ENCODE results near the gene PGLYRP4.
A peak's percentile ranks its signal among the peaks of the same experiment; 100 is the strongest.
"Not testable (repeated sequence)": the region's sequence is repeated elsewhere in the genome, so short reads cannot be mapped to it uniquely, and the experiment has no call there.

Gene PGLYRP4

DNA sequence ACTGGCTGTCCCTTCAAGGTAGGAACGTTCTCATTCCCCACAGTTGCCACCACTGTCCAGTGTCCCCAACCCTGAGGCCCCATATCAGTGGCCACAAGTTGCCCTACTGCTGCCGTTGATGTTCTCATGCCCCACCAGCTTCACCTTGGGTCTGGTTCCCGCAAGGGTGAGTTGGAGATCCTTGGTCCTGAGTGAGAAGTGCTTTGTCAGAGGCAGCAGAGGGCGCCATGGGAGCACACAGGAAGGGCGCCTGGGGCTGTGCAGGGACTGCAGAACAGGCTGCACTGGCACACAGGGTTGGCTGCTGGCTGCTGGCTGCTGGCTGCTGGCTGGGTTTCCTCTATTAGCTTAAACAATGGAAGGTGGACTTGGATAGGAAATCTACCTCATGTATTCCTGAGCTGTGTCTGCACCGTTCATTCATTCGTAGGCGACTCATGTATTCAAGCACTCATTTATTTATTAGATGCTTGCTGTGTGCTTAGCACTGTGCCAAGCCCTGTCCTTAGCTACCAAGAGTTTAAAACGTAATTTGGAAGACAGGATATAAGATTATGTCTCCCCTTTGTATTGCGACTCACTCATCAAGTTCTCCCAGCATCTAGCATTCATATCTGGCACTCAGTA, 6.9 kb upstream of the PGLYRP4 start:
- DNase-seq = no peak

GRCh38 chr1:153354515-153355193, 6.0 kb upstream of the PGLYRP4 start:
- no peak for DNase-seq

DNA sequence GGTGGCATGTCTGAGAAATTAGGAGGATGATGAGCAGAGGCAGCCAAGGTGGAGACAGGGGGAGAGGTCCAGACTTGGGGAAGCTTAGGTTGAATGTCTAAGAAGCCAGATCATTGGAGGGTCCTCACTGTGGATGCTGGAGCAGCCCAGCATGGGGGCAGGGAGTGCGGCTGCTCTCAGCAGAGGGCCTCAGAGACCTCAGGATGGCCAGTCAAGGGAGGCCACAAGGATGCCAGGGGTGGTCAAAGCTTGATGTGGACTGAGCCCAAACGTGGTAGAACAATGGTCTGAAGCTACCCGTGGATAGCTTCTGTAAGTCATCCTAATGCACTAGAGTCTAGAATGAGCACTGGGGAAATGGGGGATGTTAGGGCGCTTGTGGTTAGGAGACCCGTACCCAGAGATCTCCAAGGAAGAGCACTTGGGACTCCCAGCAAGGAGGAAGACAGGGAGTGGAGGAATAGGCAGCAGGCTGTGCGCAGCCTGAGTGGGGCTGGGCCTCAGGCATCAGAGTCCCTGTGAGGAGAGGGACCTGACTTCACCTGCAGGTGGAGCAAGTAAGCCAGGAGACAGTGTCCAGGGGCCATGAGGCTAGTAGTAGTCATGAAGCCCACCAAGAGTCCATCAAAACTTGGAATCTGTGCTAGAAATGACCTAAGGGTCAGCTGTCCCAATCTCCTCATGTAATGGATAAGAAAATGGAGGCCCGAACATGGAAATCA, 4.7 kb upstream of the PGLYRP4 start:
- no peak for DNase-seq

DNA sequence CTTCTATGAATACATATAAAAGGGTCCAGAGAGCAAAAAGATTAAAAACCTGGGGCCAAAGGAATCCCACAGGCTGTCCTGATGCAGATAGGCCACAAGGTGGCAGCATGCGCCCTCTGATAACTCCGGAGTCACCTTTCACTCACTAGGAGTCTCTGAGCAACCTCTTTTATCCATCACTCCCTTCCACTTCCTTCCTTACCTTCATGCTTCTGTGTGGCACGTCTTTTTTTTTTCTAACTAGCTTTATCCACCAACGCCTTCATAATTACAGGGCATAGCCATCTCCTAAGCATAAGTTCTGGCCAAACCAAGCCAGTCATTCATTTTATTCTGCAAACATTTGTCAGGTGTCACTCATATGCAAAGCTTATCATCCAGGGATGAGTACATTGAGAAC, 3.9 kb upstream of the PGLYRP4 start:
- peak; percentile 59 for DNase-seq

DNA sequence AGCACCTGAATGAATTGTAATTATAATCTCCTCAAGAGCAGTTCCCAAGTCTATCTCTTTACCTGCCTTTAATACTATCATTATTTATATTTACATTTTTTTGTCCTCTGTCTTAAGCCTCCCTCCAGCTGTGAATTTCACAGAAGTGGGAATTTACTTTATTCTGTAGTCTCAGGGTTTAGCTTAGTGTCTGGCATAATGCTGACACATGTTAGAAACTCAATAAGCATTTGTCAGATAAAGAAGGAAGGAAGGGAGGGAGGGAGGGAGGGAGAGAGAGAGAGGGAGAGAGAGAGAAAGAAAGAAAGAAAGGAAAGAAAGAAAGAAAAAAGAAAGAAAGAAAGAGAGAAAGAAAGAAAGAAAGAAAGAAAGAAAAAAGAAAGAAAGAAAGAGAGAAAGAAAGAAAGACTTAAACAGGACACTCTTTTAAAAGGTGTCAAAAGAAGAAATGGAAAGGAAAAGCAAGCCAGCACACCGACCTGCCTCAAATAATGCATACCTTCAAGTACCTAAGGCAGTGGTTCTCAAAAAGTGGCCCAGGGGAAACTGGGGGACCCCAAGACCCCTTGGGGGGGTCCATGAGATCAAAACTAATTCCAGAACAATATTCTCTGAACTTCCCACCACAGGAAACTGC, 1.8 kb upstream of the PGLYRP4 start:
- DNase-seq = no peak

DNA sequence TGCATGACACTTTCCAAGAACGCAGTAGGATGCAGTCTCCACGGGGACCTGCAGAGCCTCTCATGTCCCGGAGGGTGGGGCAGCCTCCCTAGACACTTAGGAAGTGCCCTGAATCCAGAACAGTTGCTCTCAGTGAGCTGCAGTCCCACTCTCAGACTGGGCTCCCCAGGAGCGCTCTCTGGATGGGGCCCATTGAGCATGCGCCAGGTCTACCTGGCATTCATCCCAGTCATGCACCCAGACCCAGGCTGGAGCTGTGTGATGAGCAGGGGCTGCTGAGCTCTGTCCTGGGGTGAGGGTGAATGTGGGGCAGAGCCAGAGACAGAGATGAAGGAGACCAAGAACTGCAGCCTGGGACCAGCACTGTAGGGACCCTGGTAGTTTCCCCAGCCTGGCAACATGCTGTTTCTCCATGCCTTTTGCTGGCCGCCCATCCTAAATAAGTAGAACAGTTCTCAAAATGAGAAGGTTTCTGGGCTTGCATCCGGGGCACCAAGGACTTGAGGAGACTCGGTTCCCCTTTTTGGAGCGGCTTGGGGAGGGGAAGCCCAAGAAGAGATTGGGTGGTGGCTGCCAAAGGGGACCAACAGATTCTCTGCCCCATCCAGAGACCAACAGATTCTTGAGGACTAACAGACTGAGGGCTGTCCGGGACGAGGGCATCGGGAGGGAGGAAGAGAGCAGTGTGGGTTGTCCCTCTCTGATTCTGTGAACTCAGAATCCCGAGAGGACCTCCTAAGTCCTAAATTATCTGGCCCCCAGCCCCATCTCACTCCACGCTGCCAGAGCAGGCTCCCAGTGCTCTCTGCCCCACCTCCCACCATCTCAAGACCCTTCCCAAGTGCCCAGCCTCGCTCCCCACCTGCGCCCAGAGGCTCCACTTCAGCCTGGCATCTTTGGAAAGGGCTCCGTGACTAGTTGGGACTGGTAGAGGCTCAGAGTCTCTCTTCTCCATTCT, 1.0 kb upstream of the PGLYRP4 start:
- DNase-seq = no peak

DNA sequence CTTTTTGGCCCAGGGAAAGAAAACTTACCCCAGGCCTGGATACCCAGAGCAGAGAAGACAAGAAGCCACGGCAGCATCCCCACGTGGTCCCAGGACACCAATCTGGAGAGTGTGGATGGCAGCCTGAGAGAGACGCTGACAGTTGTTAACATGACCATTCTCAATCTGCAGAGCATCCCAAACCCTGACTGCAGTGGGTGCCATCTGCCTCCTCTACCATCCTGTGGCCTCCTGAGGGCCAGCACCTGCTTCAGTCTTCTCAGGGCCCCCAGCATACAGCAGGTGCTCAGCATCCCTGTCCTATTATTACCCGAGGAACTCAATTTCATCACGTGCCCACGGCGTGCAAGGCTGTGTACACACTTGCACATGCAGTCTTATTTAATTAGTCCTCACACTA, 785 bp downstream of the PGLYRP4 start:
- no peak for DNase-seq

GRCh38 chr1:153347049-153347448, 1.6 kb downstream of the PGLYRP4 start:
- not testable (repeated sequence) for DNase-seq

DNA sequence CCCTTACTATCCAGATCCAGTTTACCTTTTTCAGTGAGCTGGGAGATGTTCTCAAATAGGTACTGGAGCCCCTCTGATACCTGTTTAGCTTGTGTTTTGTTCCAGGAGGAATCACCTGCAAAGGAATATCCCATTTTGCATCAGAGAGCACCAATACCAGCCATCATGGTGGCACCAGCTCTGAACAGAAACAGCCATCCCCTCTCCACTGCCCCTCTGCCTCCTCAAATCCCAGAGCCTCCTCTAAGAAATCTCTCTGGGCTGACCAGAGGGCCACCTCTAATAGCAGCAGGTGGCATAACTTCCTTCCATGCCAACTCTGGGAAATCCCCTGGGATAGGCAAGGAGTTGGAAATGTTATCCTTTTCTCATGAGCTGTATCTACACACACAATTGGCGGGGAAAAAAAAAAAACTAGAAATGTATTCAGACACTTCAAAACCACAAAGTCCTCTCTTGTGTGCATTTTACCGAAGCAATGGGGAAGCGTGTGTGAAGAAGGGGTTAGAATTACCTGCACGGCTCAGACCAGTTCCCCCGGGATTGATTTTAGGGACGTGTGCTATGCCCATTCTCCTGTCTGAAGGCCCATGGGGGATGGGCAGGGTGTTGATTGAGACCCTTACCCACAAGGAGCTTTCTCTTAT, 2.4 kb downstream of the PGLYRP4 start:
- DNase-seq = no peak

GRCh38 chr1:153345187-153346076, 3.2 kb downstream of the PGLYRP4 start:
- no peak for DNase-seq

DNA sequence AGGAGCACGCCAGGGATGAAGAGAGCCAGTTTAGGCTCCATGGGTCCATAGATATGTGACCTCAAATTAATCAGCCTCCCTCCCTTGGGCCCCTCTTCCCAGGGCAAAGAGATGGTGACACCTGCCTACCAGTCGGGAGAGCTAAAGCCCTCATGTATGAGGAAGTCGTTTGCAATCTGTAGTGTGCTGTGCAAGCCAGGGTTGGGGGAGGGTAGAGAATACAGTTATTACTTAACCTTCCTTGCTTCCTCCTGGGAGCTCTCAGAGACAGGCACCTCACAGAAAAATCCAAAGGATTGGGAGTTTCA, 4.0 kb downstream of the PGLYRP4 start:
- DNase-seq = no peak

DNA sequence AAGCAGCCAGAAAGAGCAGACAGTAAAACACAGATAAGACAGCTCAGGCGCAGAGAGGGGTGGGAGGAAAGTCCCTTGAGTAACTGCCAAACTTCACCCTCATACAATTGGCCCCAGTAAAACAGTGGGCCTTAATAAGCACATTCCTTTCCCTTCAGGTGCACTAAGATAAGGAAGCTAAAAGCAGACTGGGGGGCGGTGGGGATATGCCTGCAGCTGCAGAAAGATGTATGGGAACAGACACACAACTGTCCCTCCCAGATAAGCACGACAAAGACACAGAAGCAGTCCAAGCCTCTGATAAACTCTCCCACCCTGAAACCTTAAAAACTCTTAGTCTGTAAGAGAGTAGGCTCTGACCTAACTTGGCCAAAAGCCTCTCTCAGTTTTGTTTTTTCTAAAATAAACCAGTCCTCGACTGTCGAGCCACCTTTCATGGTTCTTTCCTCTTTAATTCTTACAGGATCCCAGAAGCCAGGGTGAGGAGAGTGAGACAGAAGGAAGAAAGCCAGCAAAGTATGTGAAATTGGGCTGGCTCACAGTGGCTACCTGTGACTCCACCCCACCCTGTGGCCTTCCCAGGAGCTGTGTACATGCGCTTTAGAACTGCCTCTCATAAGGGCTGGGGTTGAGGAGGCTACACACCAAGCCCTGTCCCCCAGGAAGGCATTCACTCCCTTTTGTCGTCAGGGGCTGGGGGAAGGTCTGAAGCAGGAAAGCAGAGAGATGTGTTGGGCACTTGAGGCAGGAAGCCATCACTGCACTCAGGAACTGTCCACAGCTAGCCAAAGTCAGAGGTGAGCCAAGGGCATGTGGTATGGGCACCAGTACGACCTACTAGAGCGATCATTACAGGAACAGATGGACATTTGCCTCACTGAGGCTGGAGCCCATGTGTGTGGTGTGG, 4.6 kb downstream of the PGLYRP4 start:
- no peak for DNase-seq

GRCh38 chr1:153343040-153343681, 5.5 kb downstream of the PGLYRP4 start:
- no peak for DNase-seq

DNA sequence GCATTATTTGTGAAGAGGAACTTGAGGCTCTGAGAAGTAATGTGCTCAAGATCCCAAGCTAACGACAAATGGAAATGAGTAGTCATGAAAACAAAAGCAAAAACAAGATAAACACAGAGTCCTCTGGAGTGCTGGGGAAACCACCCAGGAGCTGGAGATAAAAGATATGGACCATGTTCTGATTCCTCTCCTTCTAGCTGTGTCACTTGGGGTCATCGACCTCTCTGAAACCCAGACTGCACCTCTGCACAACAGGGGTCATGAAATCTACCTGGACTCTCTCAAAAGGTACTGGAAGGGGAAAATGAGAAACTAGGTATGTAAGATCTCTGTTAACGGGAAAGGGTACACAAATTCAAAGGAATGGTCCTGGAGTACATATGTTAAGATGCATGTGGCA, 6.5 kb downstream of the PGLYRP4 start:
- no peak for DNase-seq

DNA sequence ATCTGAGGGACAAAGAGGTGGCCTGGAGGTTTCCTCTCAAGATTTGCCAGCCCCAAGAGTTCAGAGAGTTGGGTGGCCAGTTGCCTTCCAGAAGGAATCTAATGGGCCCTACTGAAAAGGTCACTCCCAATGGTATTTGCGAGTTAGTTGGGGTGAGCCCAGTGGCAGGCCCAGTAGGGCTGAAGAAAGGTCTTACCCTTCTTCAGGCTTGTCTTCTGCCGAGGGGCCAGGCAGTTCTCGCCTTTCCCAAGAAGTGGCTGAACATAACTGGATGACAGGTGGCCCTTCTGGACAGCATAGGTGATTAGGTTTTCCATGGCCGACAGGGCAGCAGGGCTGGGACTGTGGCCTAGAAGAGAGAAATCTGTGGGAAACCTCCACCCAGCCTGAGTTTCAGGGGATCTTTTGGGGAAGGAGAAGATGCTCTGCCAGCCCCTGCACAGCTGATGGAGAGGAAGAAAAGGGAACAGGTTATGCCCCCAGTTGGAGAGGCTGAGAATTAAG, 7.2 kb downstream of the PGLYRP4 start:
- DNase-seq = no peak

- no peak for DNase-seq
Observed at GRCh38 chr1:153340356-153340755, 8.3 kb downstream of the PGLYRP4 start.

DNA sequence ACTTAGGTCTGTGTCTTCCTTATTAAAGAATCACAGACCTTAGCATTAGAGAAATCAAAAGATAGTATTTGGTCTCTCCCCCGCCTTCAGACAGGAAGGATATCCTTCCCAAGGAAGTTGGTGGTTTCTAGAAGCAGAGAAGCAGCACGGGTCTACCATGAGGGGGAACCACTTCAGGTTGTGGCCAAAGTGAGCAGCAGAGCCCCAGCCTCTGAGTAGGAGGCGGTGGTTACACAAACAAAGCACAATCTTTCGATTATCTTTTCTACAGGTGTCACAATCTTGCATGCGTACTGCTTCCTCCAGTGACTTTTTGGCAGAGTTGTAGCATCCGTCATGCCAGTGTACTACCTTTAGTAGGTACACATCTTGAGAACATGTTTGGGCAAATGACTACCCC, 8.8 kb downstream of the PGLYRP4 start:
- no peak for DNase-seq

DNA sequence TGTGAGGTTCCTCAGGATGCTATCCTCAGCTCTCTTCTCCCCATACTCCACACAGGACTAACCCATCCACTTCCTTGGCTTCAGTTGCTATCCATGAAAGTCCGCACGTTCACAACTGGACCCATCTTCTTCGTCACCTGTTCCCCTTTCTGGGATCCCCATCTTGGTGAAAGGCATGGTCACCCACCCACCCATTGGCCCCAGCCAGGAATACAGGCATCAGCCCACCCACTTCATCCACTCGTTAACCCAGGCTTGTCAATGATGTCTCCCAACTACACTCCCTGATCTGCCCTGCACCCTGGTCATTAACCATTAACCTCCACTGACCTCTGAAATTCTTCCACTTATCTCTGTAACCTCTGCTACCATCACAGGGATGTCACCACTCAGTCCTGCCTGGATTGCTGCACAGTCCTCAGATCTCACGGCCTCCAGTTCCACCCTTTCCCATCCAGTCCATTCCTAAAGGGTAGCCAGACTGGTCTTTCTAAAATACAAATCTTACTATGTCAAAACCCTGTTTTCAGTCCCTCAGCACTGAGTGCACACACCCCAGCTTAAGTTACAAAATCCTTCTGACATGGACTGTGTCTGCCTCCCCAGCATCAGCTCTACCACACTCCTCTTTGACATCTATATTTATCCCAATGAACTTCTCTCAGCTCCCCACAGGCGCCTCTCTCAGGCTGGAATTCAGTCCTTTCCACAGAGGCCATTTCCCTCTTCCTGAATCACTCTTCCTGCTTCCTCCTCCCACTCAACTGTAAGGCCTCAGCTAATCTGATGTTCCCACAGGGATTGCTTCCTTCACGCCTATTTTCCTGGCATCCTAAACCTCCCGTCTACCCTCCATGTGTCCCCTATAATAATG, 10.4 kb downstream of the PGLYRP4 start:
- no peak for DNase-seq
